ENCODE measurements around the gene SLC12A8.

SLC12A8 gene

DNA sequence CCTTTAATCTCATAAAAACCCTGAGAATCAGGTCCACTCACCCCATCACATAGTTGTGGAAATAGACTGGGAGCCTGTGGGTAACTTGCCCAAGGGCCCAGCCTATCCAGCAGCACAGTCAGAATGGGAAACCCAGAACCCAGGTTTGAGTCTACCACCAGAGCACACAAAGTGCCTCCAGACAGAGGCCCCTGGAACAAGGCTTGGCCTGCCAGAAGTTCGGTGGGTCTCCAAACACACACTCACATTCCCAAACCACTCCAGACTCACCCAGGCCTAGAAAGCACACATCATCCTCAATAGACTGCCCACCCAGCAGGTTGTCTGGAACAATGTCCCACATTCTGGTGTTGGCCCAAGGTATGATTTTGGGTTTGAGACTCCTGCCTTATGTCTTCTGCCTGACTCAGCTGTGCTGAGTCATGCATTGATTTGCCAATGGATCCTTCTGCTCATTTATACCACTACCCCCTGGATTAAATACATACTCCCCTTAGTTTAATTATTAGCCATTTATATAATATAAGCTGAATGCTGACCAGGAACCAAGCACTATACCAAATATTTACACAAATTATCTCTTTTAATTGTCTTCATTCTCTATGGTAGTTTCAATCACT, 4.5 kb downstream of the SLC12A8 start:
- TF ChIP-seq, protein P1, sequence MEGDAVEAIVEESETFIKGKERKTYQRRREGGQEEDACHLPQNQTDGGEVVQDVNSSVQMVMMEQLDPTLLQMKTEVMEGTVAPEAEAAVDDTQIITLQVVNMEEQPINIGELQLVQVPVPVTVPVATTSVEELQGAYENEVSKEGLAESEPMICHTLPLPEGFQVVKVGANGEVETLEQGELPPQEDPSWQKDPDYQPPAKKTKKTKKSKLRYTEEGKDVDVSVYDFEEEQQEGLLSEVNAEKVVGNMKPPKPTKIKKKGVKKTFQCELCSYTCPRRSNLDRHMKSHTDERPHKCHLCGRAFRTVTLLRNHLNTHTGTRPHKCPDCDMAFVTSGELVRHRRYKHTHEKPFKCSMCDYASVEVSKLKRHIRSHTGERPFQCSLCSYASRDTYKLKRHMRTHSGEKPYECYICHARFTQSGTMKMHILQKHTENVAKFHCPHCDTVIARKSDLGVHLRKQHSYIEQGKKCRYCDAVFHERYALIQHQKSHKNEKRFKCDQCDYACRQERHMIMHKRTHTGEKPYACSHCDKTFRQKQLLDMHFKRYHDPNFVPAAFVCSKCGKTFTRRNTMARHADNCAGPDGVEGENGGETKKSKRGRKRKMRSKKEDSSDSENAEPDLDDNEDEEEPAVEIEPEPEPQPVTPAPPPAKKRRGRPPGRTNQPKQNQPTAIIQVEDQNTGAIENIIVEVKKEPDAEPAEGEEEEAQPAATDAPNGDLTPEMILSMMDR (IDR thresholded peaks at IDR 0.05; ENCODE audit: insufficient read depth, low read depth, low read length, missing control alignments) = no peak
- peak; percentile 35 for DNase-seq (ENCODE audit: low read depth)

DNA sequence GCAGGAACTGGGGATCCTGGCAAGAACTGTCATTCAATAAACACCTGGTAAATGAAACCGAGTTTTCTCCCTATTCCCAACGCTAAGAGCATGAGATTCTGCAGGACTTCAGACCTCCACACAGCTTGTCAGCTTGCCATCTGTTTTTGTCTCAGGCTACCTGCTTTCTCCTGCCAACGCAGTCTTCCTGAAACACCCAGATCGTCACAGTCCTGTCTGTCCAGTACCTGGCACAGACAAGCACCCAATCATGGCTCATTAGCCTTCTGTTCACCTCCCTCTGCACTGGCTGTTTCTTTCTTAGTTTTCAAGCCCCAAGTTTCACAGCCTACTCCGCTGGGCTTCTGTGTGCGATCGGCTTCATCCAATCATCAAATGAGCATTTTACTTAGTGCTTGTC, 5.0 kb downstream of the SLC12A8 start:
- no peak for DNase-seq (ENCODE audit: low read depth)
- no peak overlapping the region for H3K4me3 ChIP-seq (ENCODE audit: low read length)
- TF ChIP-seq, protein P1 (IDR thresholded peaks at IDR 0.05; ENCODE audit: insufficient read depth, low read depth, low read length, missing control alignments) = no peak

More for the DNA sequence above, 4.5 kb downstream of the SLC12A8 start:
- H3K4me3 ChIP-seq (ENCODE audit: low read length) = no peak overlapping the region

DNA sequence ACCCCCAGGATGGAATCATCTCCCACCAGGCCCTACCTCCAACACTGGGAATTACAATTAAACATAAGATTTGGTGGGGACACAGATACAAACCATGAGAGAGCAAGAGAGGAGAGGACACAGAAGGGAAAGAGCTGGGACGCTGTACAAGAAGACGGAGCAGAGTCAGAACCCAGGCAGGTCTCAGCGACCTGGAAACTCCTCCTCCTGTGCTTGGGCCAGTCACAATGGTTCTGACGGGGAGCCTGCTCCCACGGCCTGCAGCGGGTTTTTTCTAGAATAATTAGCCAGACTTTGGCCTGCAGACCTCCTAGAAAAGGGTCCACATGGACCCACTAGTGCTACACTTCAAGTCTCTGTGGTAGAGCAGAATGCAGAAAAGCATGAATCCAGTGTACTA, 5.6 kb downstream of the SLC12A8 start:
- no peak for DNase-seq (ENCODE audit: low read depth)
- TF ChIP-seq, protein P1 (IDR thresholded peaks at IDR 0.05; ENCODE audit: insufficient read depth, low read depth, low read length, missing control alignments) = no peak
- H3K4me3 ChIP-seq (ENCODE audit: low read length) = no peak overlapping the region

DNA sequence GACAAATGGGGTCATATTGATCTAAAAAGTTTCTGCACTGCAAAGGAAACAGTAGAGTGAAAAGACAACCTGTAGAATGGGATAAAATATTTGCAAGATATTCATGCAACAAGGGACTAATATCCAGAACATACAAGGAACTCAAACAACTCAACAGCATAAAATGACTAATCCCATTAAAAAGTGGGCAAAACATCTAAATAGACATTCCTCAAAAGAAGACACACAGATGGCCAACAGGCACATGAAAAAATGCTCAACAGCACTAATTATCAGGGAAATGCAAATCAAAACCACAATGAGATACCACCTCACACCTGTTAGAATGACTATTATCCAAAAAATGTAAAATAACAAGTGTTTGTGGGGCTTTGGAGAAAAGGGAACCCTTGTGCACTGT, 8.8 kb downstream of the SLC12A8 start:
- no peak for DNase-seq (ENCODE audit: low read depth)
- TF ChIP-seq, protein P1 (IDR thresholded peaks at IDR 0.05; ENCODE audit: insufficient read depth, low read depth, low read length, missing control alignments) = no peak
- no peak overlapping the region for H3K4me3 ChIP-seq (ENCODE audit: low read length)

DNA sequence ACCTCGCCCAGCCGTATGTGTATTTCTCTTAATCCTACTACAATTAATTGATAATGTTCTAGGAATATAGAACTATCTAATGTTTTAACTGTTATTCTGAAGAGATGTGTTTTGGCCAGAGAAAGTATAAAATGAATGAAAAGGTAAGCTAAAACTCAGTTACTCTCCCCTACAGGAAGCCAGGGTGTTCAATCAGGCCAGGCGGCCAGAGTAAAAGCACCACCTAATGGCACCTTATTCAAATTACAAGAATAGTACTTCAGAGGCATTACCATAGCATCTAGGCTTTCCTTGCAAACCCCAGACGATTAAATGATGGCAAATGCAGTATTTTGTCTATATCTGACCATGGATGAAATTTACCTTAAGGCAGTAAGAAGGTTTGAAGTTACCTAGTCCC, 10.4 kb downstream of the SLC12A8 start:
- DNase-seq (ENCODE audit: low read depth) = peak; percentile 36
- TF ChIP-seq, protein P1 (IDR thresholded peaks at IDR 0.05; ENCODE audit: insufficient read depth, low read depth, low read length, missing control alignments) = no peak
- H3K4me3 ChIP-seq (ENCODE audit: low read length) = no peak overlapping the region

DNA sequence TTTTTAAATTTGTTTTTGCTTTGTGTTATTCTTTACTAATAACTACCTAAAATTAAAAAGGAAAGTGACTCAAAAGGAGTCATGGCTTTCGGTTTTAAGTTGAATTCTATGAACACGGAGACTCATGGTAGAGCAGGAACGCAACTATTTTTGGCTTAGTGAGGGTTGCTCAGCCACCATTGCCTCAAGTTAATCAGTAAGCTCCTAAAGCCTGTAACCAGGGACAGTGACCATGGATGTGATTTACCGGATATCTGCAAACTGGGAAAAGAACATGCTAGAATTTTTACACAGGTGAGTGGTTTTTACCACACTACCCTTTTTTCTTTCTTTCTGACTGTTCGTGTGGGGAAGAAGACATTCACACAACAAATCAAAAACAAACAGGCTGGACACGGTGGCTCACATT, 11.8 kb downstream of the SLC12A8 start:
- TF ChIP-seq, protein P1 (IDR thresholded peaks at IDR 0.05; ENCODE audit: insufficient read depth, low read depth, low read length, missing control alignments) = no peak
- H3K4me3 ChIP-seq (ENCODE audit: low read length) = no peak overlapping the region
- no peak for DNase-seq (ENCODE audit: low read depth)

Measured in epithelial cell of esophagus (primary cell).